Measurements from ENCODE around the gene MERTK. TPM values are rescaled to one million over a fixed set of nuclear protein-coding genes. Genes with fewer than 3 reads are reported as not detected.

The MERTK gene
- total RNA-seq, 6 experiments from 2014 or later, result 10.6 to 18.3 (median 13.1) TPM

DNA sequence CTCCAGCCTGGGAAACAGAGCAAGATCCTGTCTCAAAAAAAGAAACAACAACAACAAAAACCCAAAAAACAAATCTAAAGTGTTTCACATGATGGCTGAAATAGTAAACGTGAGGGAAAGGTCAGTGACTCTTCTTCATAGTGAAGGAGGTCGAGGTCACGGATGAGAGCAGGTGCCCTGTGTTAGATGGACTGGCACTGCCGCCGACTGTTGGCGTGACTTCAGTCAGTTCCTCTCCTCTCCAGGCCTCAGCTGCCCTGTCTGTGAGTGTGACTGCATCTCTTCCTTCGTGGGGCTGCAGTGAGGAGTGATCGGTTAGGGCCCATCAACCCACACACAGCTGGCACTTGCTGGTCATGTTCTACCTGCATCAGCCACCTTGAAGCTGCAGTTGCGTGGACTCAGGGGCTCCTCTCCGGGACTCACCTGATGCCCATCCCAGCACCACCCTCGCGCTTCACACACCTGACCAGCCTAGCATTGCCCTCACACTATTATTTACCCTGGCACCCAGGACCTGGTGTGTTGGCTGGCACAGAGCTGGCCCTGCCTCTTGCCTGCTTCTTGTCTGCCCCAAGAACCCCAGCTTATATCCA lies 126.6 kb downstream of the MERTK start:
- intact Hi-C loops (cut with DNase I), result no loop called here
- no peaks in the 10 kb centered on the region for H3K4me1 ChIP-seq
- H3K27me3 ChIP-seq, result no peaks in the 10 kb centered on the region
- H3K36me3 ChIP-seq, result peaks cover 0 to 18% (median 7%) of the 10 kb centered on the region in 4 donors
- 93% methylated on average over 3 of the region's 12 CpGs for WGBS (ENCODE audit: insufficient coverage, low coverage, low lambda C conversion rate, missing lambda C conversion rate)
- ATAC-seq, result peak; percentile 13 to 22 (median 18)
- H3K4me3 ChIP-seq, result no peak overlapping the region
- TF ChIP-seq, protein P1, sequence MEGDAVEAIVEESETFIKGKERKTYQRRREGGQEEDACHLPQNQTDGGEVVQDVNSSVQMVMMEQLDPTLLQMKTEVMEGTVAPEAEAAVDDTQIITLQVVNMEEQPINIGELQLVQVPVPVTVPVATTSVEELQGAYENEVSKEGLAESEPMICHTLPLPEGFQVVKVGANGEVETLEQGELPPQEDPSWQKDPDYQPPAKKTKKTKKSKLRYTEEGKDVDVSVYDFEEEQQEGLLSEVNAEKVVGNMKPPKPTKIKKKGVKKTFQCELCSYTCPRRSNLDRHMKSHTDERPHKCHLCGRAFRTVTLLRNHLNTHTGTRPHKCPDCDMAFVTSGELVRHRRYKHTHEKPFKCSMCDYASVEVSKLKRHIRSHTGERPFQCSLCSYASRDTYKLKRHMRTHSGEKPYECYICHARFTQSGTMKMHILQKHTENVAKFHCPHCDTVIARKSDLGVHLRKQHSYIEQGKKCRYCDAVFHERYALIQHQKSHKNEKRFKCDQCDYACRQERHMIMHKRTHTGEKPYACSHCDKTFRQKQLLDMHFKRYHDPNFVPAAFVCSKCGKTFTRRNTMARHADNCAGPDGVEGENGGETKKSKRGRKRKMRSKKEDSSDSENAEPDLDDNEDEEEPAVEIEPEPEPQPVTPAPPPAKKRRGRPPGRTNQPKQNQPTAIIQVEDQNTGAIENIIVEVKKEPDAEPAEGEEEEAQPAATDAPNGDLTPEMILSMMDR (IDR thresholded peaks at IDR 0.05), result no peak
- TF ChIP-seq POLR2A (IDR thresholded peaks at IDR 0.05), result no peak
- DNase-seq, result no peak
- H3K9me3 ChIP-seq, result no peaks in the 10 kb centered on the region
- H3K27ac ChIP-seq, result no peak overlapping the region

- peak in 3 of 4 donors; percentile 20 to 47 (median 25) for ATAC-seq
- peak in 1 of 3 donors; percentile 41 for DNase-seq
- 62% methylated on average over 8 of the region's 8 CpGs for WGBS (ENCODE audit: insufficient coverage, low coverage, low lambda C conversion rate, missing lambda C conversion rate)
Measured at GRCh38 chr2:112026509-112026908, 128.1 kb downstream of the MERTK start.

GRCh38 chr2:112027767-112028166 lies 129.4 kb downstream of the MERTK start:
- Histone ChIP-seq H3K27ac (no peak overlapping the region), H3K4me1 (no peaks in the 10 kb centered on the region), H3K9me3 (no peaks in the 10 kb centered on the region), H3K4me3 (no peak overlapping the region), H3K27me3 (no peaks in the 10 kb centered on the region), H3K36me3 (peaks cover 0 to 7% (median 3%) of the 10 kb centered on the region in 4 donors)
- ATAC-seq, result no peak
- 83% methylated on average over 3 of the region's 3 CpGs for WGBS (ENCODE audit: insufficient coverage, low coverage, low lambda C conversion rate, missing lambda C conversion rate)
- TF ChIP-seq, protein P1 (IDR thresholded peaks at IDR 0.05), result no peak
- TF ChIP-seq POLR2A (IDR thresholded peaks at IDR 0.05), result no peak
- DNase-seq, result no peak
- intact Hi-C loops (cut with DNase I), result no loop called here

More at GRCh38 chr2:112026509-112026908, 128.1 kb downstream of the MERTK start:
- Histone ChIP-seq H3K27ac (no peak overlapping the region), H3K9me3 (no peaks in the 10 kb centered on the region), H3K4me3 (no peak overlapping the region), H3K4me1 (no peaks in the 10 kb centered on the region), H3K27me3 (no peaks in the 10 kb centered on the region), H3K36me3 (peaks cover 0 to 18% (median 5%) of the 10 kb centered on the region in 4 donors)
- intact Hi-C loops (cut with DNase I), result no loop called here
- no peak for TF ChIP-seq POLR2A (IDR thresholded peaks at IDR 0.05)
- TF ChIP-seq, protein P1 (IDR thresholded peaks at IDR 0.05), result no peak

- H3K4me1 ChIP-seq, result no peaks in the 10 kb centered on the region
- H3K27me3 ChIP-seq, result no peaks in the 10 kb centered on the region
- H3K27ac ChIP-seq, result no peak overlapping the region
- peaks cover 0 to 6% (median 3%) of the 10 kb centered on the region in 4 donors for H3K36me3 ChIP-seq
- intact Hi-C loops (cut with DNase I), result no loop called here
- TF ChIP-seq, protein P1 (IDR thresholded peaks at IDR 0.05), result no peak
- TF ChIP-seq POLR2A (IDR thresholded peaks at IDR 0.05), result no peak
- no peak for DNase-seq
- H3K9me3 ChIP-seq, result no peaks in the 10 kb centered on the region
- no peak for ATAC-seq
- H3K4me3 ChIP-seq, result no peak overlapping the region
- 85% methylated on average over 2 of the region's 2 CpGs for WGBS (ENCODE audit: insufficient coverage, low coverage, low lambda C conversion rate, missing lambda C conversion rate)
Measured at GRCh38 chr2:112029164-112029563, 130.8 kb downstream of the MERTK start.

Measured in right lobe of liver (tissue), 6 donors.